Iris pigment epithelial cell (primary cell): ENCODE measurements around the gene KCTD16.

ENCODE experiments used
- DNase-seq: peaks from one replicate; pipeline ENCODE4 v3.0.0-alpha.2; 2011; ENCODE audit warnings: low read depth

KCTD16 gene

GRCh38 chr5:144404672-144405071 lies 234.0 kb downstream of the KCTD16 start:
- DNase-seq, result no peak

- DNase-seq, result no peak
These were observed 235.3 kb downstream of the KCTD16 start for GRCh38 chr5:144405991-144406390.

GRCh38 chr5:144406442-144406841 lies 235.8 kb downstream of the KCTD16 start:
- no peak for DNase-seq

- DNase-seq, result no peak
These were observed 243.7 kb downstream of the KCTD16 start for GRCh38 chr5:144414202-144415029.

- no peak for DNase-seq
These were observed 245.5 kb downstream of the KCTD16 start for GRCh38 chr5:144416196-144416595.

GRCh38 chr5:144418719-144419118 lies 248.0 kb downstream of the KCTD16 start:
- no peak for DNase-seq

- peak; percentile 20 for DNase-seq
These were observed 250.7 kb downstream of the KCTD16 start for GRCh38 chr5:144421411-144421810.

- no peak for DNase-seq
These were observed 251.5 kb downstream of the KCTD16 start for GRCh38 chr5:144422018-144422727.

GRCh38 chr5:144427866-144428265 lies 257.2 kb downstream of the KCTD16 start:
- DNase-seq, result peak; percentile 19

- no peak for DNase-seq
These were observed 257.7 kb downstream of the KCTD16 start for GRCh38 chr5:144428326-144428725.

- DNase-seq, result no peak
These were observed 258.7 kb downstream of the KCTD16 start for GRCh38 chr5:144429405-144429804.

- no peak for DNase-seq
These were observed 259.2 kb downstream of the KCTD16 start for GRCh38 chr5:144429905-144430304.

GRCh38 chr5:144433140-144433822 lies 262.6 kb downstream of the KCTD16 start:
- DNase-seq, result no peak

GRCh38 chr5:144433893-144434292 lies 263.2 kb downstream of the KCTD16 start:
- no peak for DNase-seq

GRCh38 chr5:144436007-144436406 lies 265.3 kb downstream of the KCTD16 start:
- DNase-seq, result no peak

- DNase-seq, result no peak
These were observed 267.6 kb downstream of the KCTD16 start for GRCh38 chr5:144438237-144438636.

GRCh38 chr5:144448457-144448856 lies 277.8 kb downstream of the KCTD16 start:
- peak; percentile 5 for DNase-seq

GRCh38 chr5:144451187-144451973 lies 280.7 kb downstream of the KCTD16 start:
- no peak for DNase-seq

GRCh38 chr5:144453753-144454152 lies 283.1 kb downstream of the KCTD16 start:
- no peak for DNase-seq

- DNase-seq, result no peak
These were observed 286.5 kb downstream of the KCTD16 start for GRCh38 chr5:144457160-144457559.

- no peak for DNase-seq
These were observed 287.5 kb downstream of the KCTD16 start for GRCh38 chr5:144458216-144458615.

- no peak for DNase-seq
These were observed 289.9 kb downstream of the KCTD16 start for GRCh38 chr5:144460600-144460999.
